ENCODE measurements around the gene ZNF385A. TPM values are rescaled to one million over a fixed set of nuclear protein-coding genes. Genes with fewer than 3 reads are reported as not detected.

The ZNF385A gene
- polyA plus RNA-seq, 1 donor from 2014 or later: 0.46 TPM

- Histone ChIP-seq H3K79me2 (replicated peaks; ENCODE audit: insufficient read depth, low read length) (no peaks in the 10 kb centered on the region), H3K27ac (ENCODE audit: low read length) (no peak overlapping the region), H3K9me2 (ENCODE audit: insufficient read depth, low read length) (no peaks in the 10 kb centered on the region), H4K20me1 (ENCODE audit: insufficient read depth) (no peaks in the 10 kb centered on the region), H3K27me3 (ENCODE audit: insufficient read depth, low read depth, low read length) (no peaks in the 10 kb centered on the region), H3K36me3 (ENCODE audit: insufficient read depth, low read length) (no peaks in the 10 kb centered on the region), H3K4me2 (ENCODE audit: low read length) (no peak overlapping the region), H3K4me3 (ENCODE audit: low read length) (no peak overlapping the region), H3F3A (ENCODE audit: insufficient read depth, low read length, poor library complexity, severe bottlenecking) (no peaks in the 10 kb centered on the region), H2AFZ (ENCODE audit: low read depth, low read length) (no peak overlapping the region), H3K9me3 (ENCODE audit: low read length) (no peaks in the 10 kb centered on the region), H3K9ac (ENCODE audit: low read length) (no peak overlapping the region)
- no peak for TF ChIP-seq TAF1 (IDR thresholded peaks at IDR 0.05; ENCODE audit: low read depth)
- TF ChIP-seq RAD21 (conservative IDR thresholded peaks at IDR 0.05): no peak
- no peak for TF ChIP-seq REST (IDR thresholded peaks at IDR 0.05; ENCODE audit: borderline replicate concordance)
- no peak for TF ChIP-seq EP300 (conservative IDR thresholded peaks at IDR 0.05; ENCODE audit: poor library complexity, severe bottlenecking)
- TF ChIP-seq SMC3 (conservative IDR thresholded peaks at IDR 0.05; ENCODE audit: poor library complexity): no peak
- no peak for TF ChIP-seq POLR2AphosphoS5 (IDR thresholded peaks at IDR 0.05)
- no peak for TF ChIP-seq EZH2 (IDR thresholded peaks at IDR 0.05; ENCODE audit: borderline replicate concordance, insufficient read depth, low read length, poor library complexity, severe bottlenecking)
- no peak for TF ChIP-seq MXI1 (conservative IDR thresholded peaks at IDR 0.05; ENCODE audit: poor library complexity, severe bottlenecking)
- no peak for TF ChIP-seq CTCF (IDR thresholded peaks at IDR 0.05; ENCODE audit: poor library complexity, severe bottlenecking)
Observed at GRCh38 chr12:54398218-54398617, 13.7 kb upstream of the ZNF385A start.

- H3K9ac ChIP-seq (ENCODE audit: low read length): no peak overlapping the region
- no peaks in the 10 kb centered on the region for H4K20me1 ChIP-seq (ENCODE audit: insufficient read depth)
- H2AFZ ChIP-seq (ENCODE audit: low read depth, low read length): no peak overlapping the region
- no peak overlapping the region for H3K4me2 ChIP-seq (ENCODE audit: low read length)
- no peaks in the 10 kb centered on the region for H3F3A ChIP-seq (ENCODE audit: insufficient read depth, low read length, poor library complexity, severe bottlenecking)
- TF ChIP-seq CTCF (IDR thresholded peaks at IDR 0.05; ENCODE audit: poor library complexity, severe bottlenecking): no peak
- no peak overlapping the region for H3K27ac ChIP-seq (ENCODE audit: low read length)
- H3K9me3 ChIP-seq (ENCODE audit: low read length): no peaks in the 10 kb centered on the region
- H3K36me3 ChIP-seq (ENCODE audit: insufficient read depth, low read length): no peaks in the 10 kb centered on the region
- H3K79me2 ChIP-seq (replicated peaks; ENCODE audit: insufficient read depth, low read length): no peaks in the 10 kb centered on the region
- no peak overlapping the region for H3K4me3 ChIP-seq (ENCODE audit: low read length)
- H3K27me3 ChIP-seq (ENCODE audit: insufficient read depth, low read depth, low read length): no peaks in the 10 kb centered on the region
- no peaks in the 10 kb centered on the region for H3K9me2 ChIP-seq (ENCODE audit: insufficient read depth, low read length)
Observed at GRCh38 chr12:54397157-54397556, 12.6 kb upstream of the ZNF385A start.
